ENCODE results near the gene DOLPP1.
"Not testable (repeated sequence)": the region's sequence is repeated elsewhere in the genome, so short reads cannot be mapped to it uniquely, and the experiment has no call there.

Gene DOLPP1

DNA sequence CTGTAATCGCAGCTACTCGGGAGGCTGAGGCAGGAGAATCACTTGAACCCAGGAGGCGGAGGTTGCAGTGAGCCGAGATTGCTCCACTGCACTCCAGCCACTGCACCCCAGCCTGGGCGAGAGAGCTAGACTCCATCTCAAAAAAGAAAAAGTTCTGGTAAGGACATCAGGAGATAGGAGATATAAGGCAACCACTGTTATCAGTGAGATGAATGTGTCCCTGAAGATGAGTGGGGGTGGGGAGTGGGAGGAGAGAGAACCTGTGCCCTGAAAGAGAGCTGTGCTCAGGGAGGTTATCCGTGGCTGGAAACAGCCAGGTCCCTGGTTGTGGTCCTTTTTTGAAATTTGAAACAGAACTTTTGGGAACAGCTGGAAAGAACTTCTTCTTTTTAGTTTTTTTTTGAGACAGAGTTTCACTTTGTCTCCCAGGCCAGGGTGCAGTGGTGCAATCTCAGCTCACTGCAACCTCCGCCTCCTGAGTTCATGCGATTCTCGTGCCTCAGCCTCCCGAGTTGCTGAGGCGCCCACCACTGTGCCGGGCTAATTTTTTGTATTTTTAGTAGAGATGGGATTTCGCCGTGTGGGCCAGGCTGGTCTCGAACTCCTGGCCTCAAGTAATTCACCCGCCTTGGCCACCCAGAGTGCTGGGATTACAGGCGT lies 32.9 kb downstream of the DOLPP1 start:
- Mint-ChIP-seq H3K36me3 (ENCODE audit: low read depth) (peaks cover 2% of the 10 kb centered on the region), H3K4me3 (peak overlapping the region; percentile 95), H3K4me1 (peaks cover 45% of the 10 kb centered on the region), H3K27ac (no peak overlapping the region), H3K27me3 (ENCODE audit: low read depth, poor library complexity) (peaks cover 14% of the 10 kb centered on the region), H3K9me3 (peaks cover 5% of the 10 kb centered on the region)
- TF ChIP-seq, protein P1, sequence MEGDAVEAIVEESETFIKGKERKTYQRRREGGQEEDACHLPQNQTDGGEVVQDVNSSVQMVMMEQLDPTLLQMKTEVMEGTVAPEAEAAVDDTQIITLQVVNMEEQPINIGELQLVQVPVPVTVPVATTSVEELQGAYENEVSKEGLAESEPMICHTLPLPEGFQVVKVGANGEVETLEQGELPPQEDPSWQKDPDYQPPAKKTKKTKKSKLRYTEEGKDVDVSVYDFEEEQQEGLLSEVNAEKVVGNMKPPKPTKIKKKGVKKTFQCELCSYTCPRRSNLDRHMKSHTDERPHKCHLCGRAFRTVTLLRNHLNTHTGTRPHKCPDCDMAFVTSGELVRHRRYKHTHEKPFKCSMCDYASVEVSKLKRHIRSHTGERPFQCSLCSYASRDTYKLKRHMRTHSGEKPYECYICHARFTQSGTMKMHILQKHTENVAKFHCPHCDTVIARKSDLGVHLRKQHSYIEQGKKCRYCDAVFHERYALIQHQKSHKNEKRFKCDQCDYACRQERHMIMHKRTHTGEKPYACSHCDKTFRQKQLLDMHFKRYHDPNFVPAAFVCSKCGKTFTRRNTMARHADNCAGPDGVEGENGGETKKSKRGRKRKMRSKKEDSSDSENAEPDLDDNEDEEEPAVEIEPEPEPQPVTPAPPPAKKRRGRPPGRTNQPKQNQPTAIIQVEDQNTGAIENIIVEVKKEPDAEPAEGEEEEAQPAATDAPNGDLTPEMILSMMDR (IDR thresholded peaks at IDR 0.05): no peak
- DNase-seq: no peak

DNA sequence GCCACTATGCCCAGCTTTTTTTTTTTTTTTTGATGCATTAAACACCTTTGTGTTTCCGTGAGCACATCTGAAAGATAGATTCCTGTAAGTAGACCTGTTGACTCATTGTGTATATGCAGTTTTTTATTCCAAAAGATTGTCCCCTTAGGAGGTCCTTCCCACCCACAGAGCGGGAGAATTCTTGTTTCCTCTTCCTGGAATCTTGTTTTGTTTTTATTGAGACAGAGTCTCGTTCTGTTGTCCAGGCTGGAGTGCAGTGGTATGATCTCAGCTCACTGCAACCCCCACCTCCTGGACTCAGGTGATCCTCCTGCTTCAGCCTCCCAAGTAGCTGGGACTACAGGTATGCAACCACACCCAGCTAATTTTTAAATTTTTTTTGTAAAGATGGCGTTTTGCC lies 37.9 kb downstream of the DOLPP1 start:
- Mint-ChIP-seq H3K27me3 (ENCODE audit: low read depth, poor library complexity) (peaks cover 6% of the 10 kb centered on the region), H3K4me3 (no peak overlapping the region), H3K27ac (no peak overlapping the region), H3K9me3 (peaks cover 5% of the 10 kb centered on the region), H3K36me3 (ENCODE audit: low read depth) (peaks cover 32% of the 10 kb centered on the region), H3K4me1 (peaks cover 26% of the 10 kb centered on the region)
- TF ChIP-seq, protein P1 (IDR thresholded peaks at IDR 0.05): no peak
- no peak for DNase-seq

DNA sequence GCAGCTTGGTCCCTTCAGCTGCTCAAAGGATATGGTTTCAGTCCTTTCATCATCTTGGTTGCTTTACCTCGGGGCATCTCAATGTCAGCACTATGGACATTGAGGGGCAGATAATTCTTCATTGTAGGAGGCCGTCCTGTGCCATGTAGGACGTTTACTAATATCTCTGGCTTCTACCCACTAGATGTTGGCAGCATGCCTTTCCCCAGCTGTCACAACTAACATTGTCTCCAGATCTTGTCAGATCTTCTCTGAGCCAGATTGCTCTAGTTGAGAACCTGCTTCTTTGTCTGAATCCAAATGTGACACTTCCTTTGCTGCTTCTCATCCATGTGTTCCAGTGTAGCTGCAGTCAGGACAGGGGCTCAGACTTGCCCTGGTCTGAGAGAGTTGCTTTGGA lies 40.6 kb downstream of the DOLPP1 start:
- peaks cover 5% of the 10 kb centered on the region for H3K9me3 Mint-ChIP-seq
- peaks cover 45% of the 10 kb centered on the region for H3K36me3 Mint-ChIP-seq (ENCODE audit: low read depth)
- TF ChIP-seq, protein P1 (IDR thresholded peaks at IDR 0.05): no peak
- H3K4me1 Mint-ChIP-seq: peaks cover 12% of the 10 kb centered on the region
- no peak overlapping the region for H3K27ac Mint-ChIP-seq
- peaks cover 6% of the 10 kb centered on the region for H3K27me3 Mint-ChIP-seq (ENCODE audit: low read depth, poor library complexity)
- no peak for DNase-seq
- H3K4me3 Mint-ChIP-seq: no peak overlapping the region

DNA sequence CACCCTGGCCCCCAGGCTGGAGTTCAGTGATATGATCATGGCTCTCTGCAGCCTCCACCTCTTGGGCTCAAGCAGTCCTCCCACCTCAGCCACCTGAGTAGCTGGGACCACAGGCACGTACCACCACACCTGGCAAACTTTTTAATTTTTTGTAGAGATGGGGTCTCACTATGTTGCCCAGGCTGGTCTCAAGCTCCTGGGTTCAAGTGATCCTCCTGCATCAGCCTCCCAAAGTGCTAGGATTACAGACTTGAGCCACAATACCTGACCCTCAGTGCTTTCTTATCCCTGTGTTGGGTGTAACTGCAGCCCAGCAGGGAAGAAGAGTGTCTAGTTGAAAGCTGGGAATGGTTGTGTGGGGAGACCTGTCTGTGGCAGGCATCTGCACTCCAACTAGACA lies 41.2 kb downstream of the DOLPP1 start:
- H3K9me3 Mint-ChIP-seq: peaks cover 5% of the 10 kb centered on the region
- TF ChIP-seq, protein P1 (IDR thresholded peaks at IDR 0.05): no peak
- H3K27me3 Mint-ChIP-seq (ENCODE audit: low read depth, poor library complexity): peaks cover 6% of the 10 kb centered on the region
- H3K4me1 Mint-ChIP-seq: peaks cover 18% of the 10 kb centered on the region
- no peak overlapping the region for H3K27ac Mint-ChIP-seq
- DNase-seq: no peak
- no peak overlapping the region for H3K4me3 Mint-ChIP-seq
- H3K36me3 Mint-ChIP-seq (ENCODE audit: low read depth): peaks cover 49% of the 10 kb centered on the region

DNA sequence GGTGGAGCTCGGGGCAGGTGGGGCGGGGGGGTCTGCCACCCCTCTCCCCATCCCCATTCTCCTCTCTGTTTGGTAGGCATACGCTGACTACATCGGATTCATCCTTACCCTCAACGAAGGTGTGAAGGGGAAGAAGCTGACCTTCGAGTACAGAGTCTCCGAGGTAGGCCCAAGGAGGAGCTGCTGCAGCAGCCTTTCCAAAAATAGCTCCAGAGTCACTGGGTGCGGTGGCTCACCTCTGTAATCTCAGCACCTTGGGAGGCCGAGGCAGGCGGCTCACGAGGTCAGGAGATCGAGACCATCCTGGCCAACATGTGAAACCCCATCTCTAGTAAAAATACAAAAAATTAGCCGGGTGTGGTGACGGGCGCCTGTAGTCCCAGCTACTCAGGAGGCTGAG lies 42.1 kb downstream of the DOLPP1 start:
- not testable (repeated sequence) for H3K27me3 Mint-ChIP-seq (ENCODE audit: low read depth, poor library complexity); H3K27ac Mint-ChIP-seq; DNase-seq; H3K4me3 Mint-ChIP-seq; H3K9me3 Mint-ChIP-seq
- Mint-ChIP-seq H3K36me3 (ENCODE audit: low read depth) (peaks cover 55% of the 10 kb centered on the region), H3K4me1 (peaks cover 23% of the 10 kb centered on the region)

DNA sequence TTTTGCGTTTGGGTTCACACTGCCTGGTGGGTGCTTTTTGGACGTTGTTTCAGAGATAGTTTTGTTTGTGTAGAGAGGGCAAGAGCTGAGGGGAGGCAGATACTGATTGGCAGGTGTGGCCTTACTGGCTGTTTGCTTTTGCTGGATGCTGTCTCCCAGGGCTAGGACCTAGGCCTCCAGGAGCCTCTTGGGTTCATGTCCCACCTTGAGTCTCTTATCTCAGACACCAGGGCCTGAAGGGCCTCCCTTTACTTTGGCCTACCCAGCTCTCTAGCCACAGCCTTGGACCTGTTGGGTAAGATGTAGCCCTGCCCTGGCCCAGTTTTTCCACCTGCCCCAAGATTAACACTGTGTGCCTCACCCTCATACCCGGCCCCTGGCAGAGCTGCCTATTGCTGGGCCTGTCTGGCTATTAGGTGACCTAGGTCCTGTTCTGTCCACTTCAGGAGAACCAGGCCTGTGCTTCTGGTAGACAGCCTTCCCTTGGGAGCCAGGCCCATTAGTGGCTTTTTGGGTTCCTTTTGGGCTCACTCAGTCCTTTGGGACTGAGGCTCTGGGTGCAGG lies 43.7 kb downstream of the DOLPP1 start:
- no peak for DNase-seq
- Mint-ChIP-seq H3K27ac (peak overlapping the region; percentile 38), H3K36me3 (ENCODE audit: low read depth) (peaks cover 54% of the 10 kb centered on the region)

More for the DNA sequence above, 43.7 kb downstream of the DOLPP1 start:
- Mint-ChIP-seq H3K4me1 (peaks cover 20% of the 10 kb centered on the region), H3K9me3 (no peaks in the 10 kb centered on the region), H3K4me3 (no peak overlapping the region), H3K27me3 (ENCODE audit: low read depth, poor library complexity) (peaks cover 6% of the 10 kb centered on the region)
- TF ChIP-seq, protein P1 (IDR thresholded peaks at IDR 0.05): no peak
